Prostate gland (tissue), 2 donors: ENCODE data around the gene CTSD. TPM values are rescaled to one million over a fixed set of nuclear protein-coding genes. Genes with fewer than 3 reads are reported as not detected.
"Not testable (repeated sequence)": the region's sequence is repeated elsewhere in the genome, so short reads cannot be mapped to it uniquely, and the experiment has no call there.

Source experiments
- DNase-seq: peaks from one replicate; pipeline ENCODE4 v3.0.0-alpha.2; 2019; ENCODE audit warnings: low spot score
- H3K27ac ChIP-seq, 2 donors: fragments of 200-600 bp; sonication (generic); 2 replicates each; pipeline ENCODE4 v1.5.1; 2017 to 2019
- H3K27me3 ChIP-seq: fragments of 200-600 bp; sonication (generic); replicated peaks from 2 replicates; pipeline ENCODE4 v1.5.1; 2019; ENCODE audit not compliant: insufficient read depth
- H3K36me3 ChIP-seq, 2 donors: fragments of 200-600 bp; sonication (generic); 1 replicate in 1 of 2; 2 replicates in 1 of 2; pipeline versions ENCODE4 v1.5.1 to v1.8.1; 2017 to 2019
- H3K4me1 ChIP-seq: fragments of 200-600 bp; sonication (generic); replicated peaks from 2 replicates; pipeline ENCODE4 v1.5.1; 2019
- H3K4me3 ChIP-seq, 2 donors: fragments of 200-600 bp; sonication (generic); 2 replicates each; pipeline ENCODE4 v1.5.1; 2017 to 2019
- H3K9me3 ChIP-seq: fragments of 200-600 bp; sonication (generic); 2 replicates; pipeline ENCODE4 v1.5.1; 2017
- CTCF ChIP-seq, 4 experiments: fragments of 200-600 bp in 2 of 4; fragments of 450-650 bp in 2 of 4; sonication (generic) in 2 of 4; IDR thresholded peaks; 1 replicate in 3 of 4; 2 replicates in 1 of 4; pipeline ENCODE4 v1.5.1; 2016 to 2019; ENCODE audit warnings: antibody characterized with exemption in 4 of 4, mild to moderate bottlenecking in 2 of 4, moderate library complexity in 2 of 4
- POLR2A ChIP-seq: fragments of 450-650 bp; IDR thresholded peaks from one replicate; pipeline ENCODE4 v1.6.1; 2016; ENCODE audit warnings: antibody characterized with exemption, mild to moderate bottlenecking
- POLR2AphosphoS5 ChIP-seq: sonication (generic); formaldehyde crosslinking; IDR thresholded peaks from one replicate; pipeline ENCODE4 v1.6.1; 2017; ENCODE audit warnings: antibody characterized with exemption
- WGBS: methylation state at CpG from one replicate; pipeline ENCODE4 v1.1.5; 2018; 5-methylcytosine and 5-hydroxymethylcytosine counted together
- intact Hi-C: fragments of 100-400 bp; cut with DNase I; formaldehyde crosslinking; loops from one replicate; pipeline ENCODE4 v1.14.2; 2022
- total RNA-seq, 2 donors: library from RNA; depleted of rRNA; stranded (reverse); fragments of >200 nt; gene quantifications; one replicate each; pipeline ENCODE4 v1.1.0, GENCODE V29; 2016

The CTSD gene
- total RNA-seq, 2 donors from 2014 or later, result 497 to 983 TPM

- Histone ChIP-seq H3K27me3 (no peaks in the 10 kb centered on the region), H3K27ac (no peak overlapping the region), H3K4me3 (no peak overlapping the region), H3K36me3 (no peaks in the 10 kb centered on the region), H3K4me1 (no peaks in the 10 kb centered on the region), H3K9me3 (no peaks in the 10 kb centered on the region)
- TF ChIP-seq CTCF (IDR thresholded peaks at IDR 0.05) (no peak), POLR2AphosphoS5 (no peak), POLR2A (no peak)
- intact Hi-C loops, result no loop called here
- WGBS, result 72% methylated on average over 14 of the region's 14 CpGs
- no peak for DNase-seq
These were observed 43.7 kb upstream of the CTSD start for GRCh38 chr11:1807264-1807995.

- no peaks in the 10 kb centered on the region for H3K4me1 ChIP-seq
- DNase-seq, result no peak
- no peaks in the 10 kb centered on the region for H3K27me3 ChIP-seq
- no peak overlapping the region for H3K27ac ChIP-seq
- no peak for TF ChIP-seq CTCF (IDR thresholded peaks at IDR 0.05)
- TF ChIP-seq POLR2AphosphoS5, result no peak
- no peak for TF ChIP-seq POLR2A
- WGBS, result 92% methylated on average over 15 of the region's 15 CpGs
- H3K9me3 ChIP-seq, result no peaks in the 10 kb centered on the region
- H3K4me3 ChIP-seq, result no peak overlapping the region
- intact Hi-C loops, result no loop called here
- no peaks in the 10 kb centered on the region for H3K36me3 ChIP-seq
These were observed 41.8 kb upstream of the CTSD start for GRCh38 chr11:1805525-1805924.

- H3K4me1 ChIP-seq, H3K27me3 ChIP-seq, intact Hi-C loops, DNase-seq, H3K27ac ChIP-seq, H3K36me3 ChIP-seq, H3K4me3 ChIP-seq, H3K9me3 ChIP-seq: not testable (repeated sequence)
- WGBS, result 95% methylated on average over 41 of the region's 42 CpGs
These were observed 40.2 kb upstream of the CTSD start for GRCh38 chr11:1803835-1804519.

GRCh38 chr11:1803246-1803645, 39.5 kb upstream of the CTSD start:
- Histone ChIP-seq H3K9me3 (no peaks in the 10 kb centered on the region), H3K27me3 (no peaks in the 10 kb centered on the region), H3K36me3 (no peaks in the 10 kb centered on the region), H3K4me3 (no peak overlapping the region), H3K4me1 (no peaks in the 10 kb centered on the region), H3K27ac (no peak overlapping the region)
- DNase-seq, result no peak
- intact Hi-C loops, result no loop called here
- 96% methylated on average over 20 of the region's 20 CpGs for WGBS
- TF ChIP-seq POLR2A (no peak), POLR2AphosphoS5 (no peak), CTCF (IDR thresholded peaks at IDR 0.05) (no peak)

- TF ChIP-seq CTCF (IDR thresholded peaks at IDR 0.05) (no peak), POLR2AphosphoS5 (no peak), POLR2A (no peak)
- no peak for DNase-seq
- intact Hi-C loops, result no loop called here
- 92% methylated on average over 14 of the region's 14 CpGs for WGBS
- H3K36me3 ChIP-seq, result no peaks in the 10 kb centered on the region
- no peak overlapping the region for H3K4me3 ChIP-seq
- no peaks in the 10 kb centered on the region for H3K9me3 ChIP-seq
- no peaks in the 10 kb centered on the region for H3K27me3 ChIP-seq
- no peaks in the 10 kb centered on the region for H3K4me1 ChIP-seq
- no peak overlapping the region for H3K27ac ChIP-seq
These were observed 33.8 kb upstream of the CTSD start for GRCh38 chr11:1797391-1798125.
